ENCODE data around the gene BBOF1.

- TF ChIP-seq SP1 (IDR thresholded peaks at IDR 0.05), result no peak
- TF ChIP-seq FOXK2 (IDR thresholded peaks at IDR 0.05), result no peak
- no peak for TF ChIP-seq ELF4 (IDR thresholded peaks at IDR 0.05)
- no peak for TF ChIP-seq SUZ12 (IDR thresholded peaks at IDR 0.05)
- no peak for TF ChIP-seq HDGF (IDR thresholded peaks at IDR 0.05; ENCODE audit: borderline replicate concordance)
- TF ChIP-seq PKNOX1 (IDR thresholded peaks at IDR 0.05), result no peak
Observed at GRCh38 chr14:73991092-73991491, 28.1 kb upstream of the BBOF1 start.

Measured in HEK293T (cell line).